Activated B cell treated with CpG ODN at 0.5 μM for 24 hours (primary cell): ENCODE data around the gene FOSL1. TPM values are rescaled to one million over a fixed set of nuclear protein-coding genes. Genes with fewer than 3 reads are reported as not detected.

Experiments used
- ATAC-seq: fragments of 200-7000 bp; cut with Tn5 transposase; one replicate; pipeline ENCODE4 v1.10.0; 2021; ENCODE audit warnings: low read depth, mild to moderate bottlenecking, moderate library complexity
- CTCF ChIA-PET: fragments of 350-600 bp; sonication (Branson Sonifier 250); formaldehyde crosslinking; loops from one replicate; lab custom pipeline; 2021; ENCODE audit warnings: antibody characterized with exemption; lab: Charles Lee
- POLR2A ChIA-PET: fragments of 350-600 bp; sonication (Branson Sonifier 250); formaldehyde crosslinking; loops from one replicate; lab custom pipeline; 2021; ENCODE audit warnings: antibody characterized with exemption; lab: Charles Lee
- DNase-seq: peaks from one replicate; pipeline ENCODE4 v3.0.0; 2022
- H3K27ac Mint-ChIP-seq: one replicate; pipeline ENCODE4 v1.8.0; 2020; ENCODE audit warnings: mixed read lengths
- H3K27me3 Mint-ChIP-seq: one replicate; pipeline ENCODE4 v1.8.0; 2021; ENCODE audit warnings: mixed read lengths
- H3K36me3 Mint-ChIP-seq: one replicate; pipeline ENCODE4 v1.8.0; 2021; ENCODE audit warnings: low read depth, mixed read lengths
- H3K4me1 Mint-ChIP-seq: one replicate; pipeline ENCODE4 v1.8.0; 2021; ENCODE audit warnings: mixed read lengths
- H3K4me3 Mint-ChIP-seq: one replicate; pipeline ENCODE4 v1.8.0; 2020; ENCODE audit warnings: mild to moderate bottlenecking, mixed read lengths
- H3K9me3 Mint-ChIP-seq: one replicate; pipeline ENCODE4 v1.8.0; 2020; ENCODE audit warnings: mixed read lengths
- intact Hi-C: fragments of 100-400 bp; cut with micrococcal nuclease; formaldehyde crosslinking; loops from one replicate; pipeline ENCODE4 v1.15.1; 2024
- total RNA-seq: library from RNA; stranded (reverse); gene quantifications from 2 replicates; pipeline ENCODE4 v1.2.3, GENCODE V29; 2022
- TF ChIP-seq, protein P1 (sequence below): fragments of 200-600 bp; IDR thresholded peaks from one replicate; pipeline ENCODE4 v1.8.0; 2022; ENCODE audit warnings: antibody characterized with exemption, mild to moderate bottlenecking

FOSL1 gene
- total RNA-seq, 1 donor from 2014 or later: 1.4 TPM

DNA sequence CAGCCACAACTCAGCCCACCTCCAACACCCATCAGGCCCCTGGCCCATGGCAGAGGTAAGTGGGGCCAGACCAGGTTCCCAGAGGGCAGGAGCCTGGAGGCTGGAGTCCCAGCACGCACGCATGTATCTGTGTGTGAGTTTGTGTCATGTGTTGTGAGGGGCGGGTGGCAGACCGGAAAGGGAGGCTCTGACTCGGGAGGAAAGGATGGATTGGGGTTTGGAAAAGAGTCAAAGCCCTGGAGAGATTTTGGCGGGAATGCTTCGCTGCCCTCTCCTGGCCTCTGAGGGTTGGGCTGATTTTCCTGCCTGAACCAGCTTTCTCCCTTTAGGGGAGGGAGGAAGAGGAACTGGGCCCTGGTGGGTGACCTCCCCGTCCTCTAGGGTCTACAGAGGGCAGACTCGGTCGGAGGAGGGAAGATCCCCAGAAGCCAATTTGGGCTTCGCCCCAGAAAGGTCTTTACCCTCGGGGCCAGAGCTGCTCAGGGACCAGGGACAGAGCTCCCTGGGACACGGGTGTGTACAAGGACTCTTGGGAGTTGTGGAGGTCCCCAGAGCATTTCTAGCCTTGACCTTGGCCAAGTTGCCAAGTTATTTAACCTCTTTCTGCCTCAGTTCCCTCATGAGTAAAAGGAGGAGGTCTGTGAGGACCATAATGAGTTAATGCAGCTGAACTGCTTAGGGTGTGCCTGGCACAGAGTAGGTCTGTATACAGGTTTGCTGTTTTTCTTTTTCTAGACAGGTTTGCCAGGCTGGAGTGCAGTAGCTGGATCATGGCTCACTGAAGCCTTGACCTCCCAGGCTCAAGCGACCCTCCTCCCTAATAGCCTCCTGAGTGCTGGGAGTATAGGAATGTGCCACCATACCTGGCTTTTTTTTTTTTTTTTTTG is 11.7 kb upstream of the FOSL1 start:
- ChIA-PET CTCF (no interaction called here), POLR2A (interaction anchor here (0.7 kb wide), 2 partner anchors 12 to 50 kb away, joined by 3 to 8 read pairs; no protein-coding TSS in a partner anchor)
- TF ChIP-seq, protein P1, sequence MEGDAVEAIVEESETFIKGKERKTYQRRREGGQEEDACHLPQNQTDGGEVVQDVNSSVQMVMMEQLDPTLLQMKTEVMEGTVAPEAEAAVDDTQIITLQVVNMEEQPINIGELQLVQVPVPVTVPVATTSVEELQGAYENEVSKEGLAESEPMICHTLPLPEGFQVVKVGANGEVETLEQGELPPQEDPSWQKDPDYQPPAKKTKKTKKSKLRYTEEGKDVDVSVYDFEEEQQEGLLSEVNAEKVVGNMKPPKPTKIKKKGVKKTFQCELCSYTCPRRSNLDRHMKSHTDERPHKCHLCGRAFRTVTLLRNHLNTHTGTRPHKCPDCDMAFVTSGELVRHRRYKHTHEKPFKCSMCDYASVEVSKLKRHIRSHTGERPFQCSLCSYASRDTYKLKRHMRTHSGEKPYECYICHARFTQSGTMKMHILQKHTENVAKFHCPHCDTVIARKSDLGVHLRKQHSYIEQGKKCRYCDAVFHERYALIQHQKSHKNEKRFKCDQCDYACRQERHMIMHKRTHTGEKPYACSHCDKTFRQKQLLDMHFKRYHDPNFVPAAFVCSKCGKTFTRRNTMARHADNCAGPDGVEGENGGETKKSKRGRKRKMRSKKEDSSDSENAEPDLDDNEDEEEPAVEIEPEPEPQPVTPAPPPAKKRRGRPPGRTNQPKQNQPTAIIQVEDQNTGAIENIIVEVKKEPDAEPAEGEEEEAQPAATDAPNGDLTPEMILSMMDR: no peak
- Mint-ChIP-seq H3K27ac (no peak overlapping the region), H3K4me1 (peaks cover 34% of the 10 kb centered on the region), H3K36me3 (peaks cover 2% of the 10 kb centered on the region), H3K4me3 (no peak overlapping the region), H3K27me3 (peaks cover 17% of the 10 kb centered on the region), H3K9me3 (no peaks in the 10 kb centered on the region)
- DNase-seq: no peak
- intact Hi-C loops: no loop called here
- ATAC-seq: no peak

DNA sequence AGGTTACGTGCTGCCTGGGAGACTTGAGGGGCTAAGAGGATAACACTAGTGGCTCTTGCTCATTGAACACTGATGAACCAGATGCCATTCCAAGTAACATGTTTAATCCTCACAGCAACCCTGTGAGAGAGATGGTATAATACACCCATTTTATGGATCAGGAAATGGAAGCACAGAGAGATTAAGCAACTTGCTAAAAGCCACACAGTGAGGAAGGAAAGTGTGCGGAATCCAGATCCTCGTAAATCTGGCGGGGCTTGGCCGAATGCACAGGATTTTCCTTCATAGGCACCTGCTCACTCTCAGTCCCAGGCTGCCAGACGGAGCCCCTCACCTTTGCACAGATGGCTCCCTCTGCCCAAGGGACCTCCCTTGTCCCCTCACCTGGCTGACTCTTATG is 7.7 kb upstream of the FOSL1 start:
- intact Hi-C loops: no loop called here
- ChIA-PET POLR2A (no interaction called here), CTCF (no interaction called here)
- Mint-ChIP-seq H3K36me3 (no peaks in the 10 kb centered on the region), H3K9me3 (no peaks in the 10 kb centered on the region), H3K4me1 (peaks cover 11% of the 10 kb centered on the region), H3K4me3 (no peak overlapping the region), H3K27ac (no peak overlapping the region), H3K27me3 (peaks cover 17% of the 10 kb centered on the region)
- no peak for ATAC-seq
- DNase-seq: no peak
- TF ChIP-seq, protein P1: no peak

DNA sequence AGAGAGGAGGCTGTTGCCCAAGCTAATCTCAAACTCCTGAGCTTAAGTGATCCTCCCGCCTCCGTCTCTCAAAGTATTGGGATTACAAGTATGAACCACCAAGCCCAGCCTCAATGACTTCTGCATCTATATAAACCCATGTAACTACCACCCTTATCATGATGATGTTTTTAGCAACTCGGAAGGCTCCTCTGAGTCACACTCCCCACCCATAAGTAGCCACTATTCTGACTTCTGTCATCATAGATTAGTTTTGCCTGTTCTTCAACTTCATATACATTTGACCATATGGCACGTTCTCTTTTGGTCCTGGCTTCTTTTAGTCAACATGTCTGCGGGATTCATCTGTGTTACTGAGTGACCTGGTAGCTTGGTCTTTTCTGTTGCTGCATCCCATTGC is 6.4 kb upstream of the FOSL1 start:
- Mint-ChIP-seq H3K4me1 (peaks cover 4% of the 10 kb centered on the region), H3K27ac (no peak overlapping the region), H3K4me3 (no peak overlapping the region), H3K9me3 (no peaks in the 10 kb centered on the region), H3K36me3 (no peaks in the 10 kb centered on the region), H3K27me3 (peaks cover 16% of the 10 kb centered on the region)
- ATAC-seq: no peak
- ChIA-PET POLR2A (interaction anchor here (0.8 to 1.4 kb wide), 2 partner anchors 11 to 13 kb away, joined by 3 to 4 read pairs; no protein-coding TSS in a partner anchor), CTCF (no interaction called here)
- intact Hi-C loops: no loop called here
- TF ChIP-seq, protein P1: no peak
- no peak for DNase-seq

DNA sequence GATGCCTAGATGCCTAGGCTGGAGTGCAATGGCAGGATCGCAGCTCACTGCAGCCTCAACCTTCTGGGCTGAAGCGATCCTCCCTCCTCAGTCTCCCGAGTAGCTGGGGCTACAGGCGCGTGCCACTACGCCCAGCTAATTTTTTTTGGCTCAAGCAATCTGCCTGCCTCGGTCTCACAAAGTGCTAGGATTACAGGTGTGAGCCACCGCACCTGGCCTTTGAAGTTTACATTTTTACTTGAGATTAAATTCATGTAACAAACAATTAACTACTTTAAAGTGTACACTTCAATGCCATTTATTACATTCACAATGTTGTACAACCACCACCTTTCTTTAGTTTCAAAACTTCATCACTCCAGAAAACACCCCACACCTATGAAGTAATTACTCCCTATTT is 3.5 kb upstream of the FOSL1 start:
- ChIA-PET POLR2A (interaction anchor here (0.6 kb wide), 1 partner anchor 1024 kb away, joined by 3 read pairs; no protein-coding TSS in a partner anchor), CTCF (no interaction called here)
- H3K4me1 Mint-ChIP-seq: peaks cover 11% of the 10 kb centered on the region
- no peak for ATAC-seq
- TF ChIP-seq, protein P1: no peak
- no peak for DNase-seq
- peaks cover 5% of the 10 kb centered on the region for H3K27me3 Mint-ChIP-seq
- H3K36me3 Mint-ChIP-seq: no peaks in the 10 kb centered on the region
- intact Hi-C loops: no loop called here
- H3K9me3 Mint-ChIP-seq: no peaks in the 10 kb centered on the region
- no peak overlapping the region for H3K4me3 Mint-ChIP-seq
- H3K27ac Mint-ChIP-seq: no peak overlapping the region

DNA sequence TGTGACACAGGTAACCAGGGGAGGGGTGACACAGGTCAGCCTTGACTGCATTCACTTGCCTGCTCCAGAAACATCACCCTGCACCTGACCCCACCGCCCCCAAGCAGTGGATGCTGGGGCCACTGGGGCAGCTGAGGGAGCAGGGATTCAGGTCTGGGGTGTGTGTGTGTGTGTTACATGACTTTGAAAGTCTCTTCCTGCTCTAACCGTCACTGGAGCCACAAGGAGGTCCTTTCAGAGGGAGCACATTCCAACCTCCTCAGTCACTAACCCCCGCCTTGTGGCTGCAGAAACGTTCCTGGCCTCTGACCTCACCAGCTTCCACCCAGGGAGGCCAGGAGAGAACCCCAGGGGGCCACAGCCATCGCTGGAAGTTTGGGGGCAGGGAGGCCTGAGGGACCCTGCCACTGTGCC is 2.9 kb upstream of the FOSL1 start:
- ChIA-PET CTCF (no interaction called here), POLR2A (interaction anchor here (0.9 kb wide), 1 partner anchor 12 kb away, joined by 3 read pairs; the partner anchor contains the start of gene CCDC85B)
- TF ChIP-seq, protein P1: no peak
- Mint-ChIP-seq H3K27me3 (peaks cover 5% of the 10 kb centered on the region), H3K27ac (no peak overlapping the region), H3K9me3 (no peaks in the 10 kb centered on the region), H3K4me1 (peaks cover 11% of the 10 kb centered on the region), H3K4me3 (no peak overlapping the region), H3K36me3 (no peaks in the 10 kb centered on the region)
- ATAC-seq (no peak), DNase-seq (no peak)
- intact Hi-C loops: no loop called here
